DMS79 treated with DMSO at 0.1 percent for 48 hours (cell line): ENCODE data around the gene LRG1.
"Not testable (repeated sequence)": the region's sequence is repeated elsewhere in the genome, so short reads cannot be mapped to it uniquely, and the experiment has no call there.

ENCODE experiments used
- DNase-seq: peaks from one replicate; lab custom pipeline; 2025; lab: John Stamatoyannopoulos, UW

The LRG1 gene

DNA sequence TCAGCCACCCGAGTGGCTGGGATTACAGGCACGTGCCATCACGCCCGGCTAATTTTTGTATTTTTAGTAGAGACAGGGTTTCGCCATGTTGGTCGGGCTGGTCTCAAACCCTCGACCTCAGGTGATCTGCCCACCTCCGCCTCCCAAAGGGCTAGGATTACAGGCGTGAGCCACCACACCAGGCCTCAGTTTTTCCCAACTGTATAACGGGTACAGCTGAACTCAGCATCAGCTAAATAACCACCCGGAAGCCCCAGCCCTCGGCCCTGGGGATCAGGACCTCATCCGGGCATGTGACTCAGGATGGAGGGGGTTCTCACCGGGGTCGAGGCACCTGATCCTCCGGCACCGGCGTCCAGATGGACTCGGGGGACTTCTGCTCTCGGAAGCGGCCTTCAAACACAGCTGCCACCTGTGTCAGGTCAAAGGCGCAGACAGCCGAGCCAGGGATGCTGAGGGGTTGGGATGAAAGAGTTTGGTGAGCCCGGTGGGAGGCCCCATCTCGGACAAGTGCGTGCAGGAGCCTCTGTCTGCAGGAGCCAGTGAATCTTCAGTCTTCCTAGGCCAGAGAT is 10.7 kb upstream of the LRG1 start:
- DNase-seq = no peak

DNA sequence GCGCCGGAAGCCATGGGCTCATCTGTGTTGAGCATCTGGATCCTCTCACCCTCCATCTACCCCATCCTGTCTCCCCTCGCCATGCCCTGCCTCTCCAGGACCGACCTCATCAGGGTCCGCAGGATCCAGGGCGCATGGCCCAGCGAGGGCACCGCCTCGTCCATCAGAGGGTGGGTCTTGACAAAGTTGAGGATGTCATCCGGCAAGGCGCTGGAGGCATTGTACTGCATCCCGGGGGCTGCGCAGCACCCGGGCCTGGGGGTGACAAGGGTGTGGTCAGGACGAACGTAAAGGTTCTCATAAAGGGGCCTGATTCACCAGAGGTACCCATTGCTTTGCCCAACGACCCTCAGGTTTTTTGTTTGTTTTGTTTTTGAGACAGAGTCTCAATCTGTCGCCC is 10.2 kb upstream of the LRG1 start:
- no peak for DNase-seq

DNA sequence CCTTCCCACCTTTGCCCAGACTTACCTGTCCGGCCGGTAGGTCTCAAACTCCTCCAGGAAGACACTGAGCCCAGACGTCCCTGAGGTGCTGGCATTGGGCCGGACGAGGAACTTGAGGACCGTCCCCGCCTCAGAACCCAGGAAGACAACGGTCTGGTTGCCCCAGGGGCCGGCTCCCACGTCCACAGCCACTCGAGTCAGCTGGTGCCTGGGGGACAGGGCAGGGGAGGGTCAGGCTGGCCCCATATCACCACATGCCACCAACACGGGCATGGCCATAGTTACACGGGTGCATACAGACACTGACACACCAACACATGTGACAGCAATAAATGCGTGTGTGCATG is 8.4 kb upstream of the LRG1 start:
- DNase-seq = no peak

DNA sequence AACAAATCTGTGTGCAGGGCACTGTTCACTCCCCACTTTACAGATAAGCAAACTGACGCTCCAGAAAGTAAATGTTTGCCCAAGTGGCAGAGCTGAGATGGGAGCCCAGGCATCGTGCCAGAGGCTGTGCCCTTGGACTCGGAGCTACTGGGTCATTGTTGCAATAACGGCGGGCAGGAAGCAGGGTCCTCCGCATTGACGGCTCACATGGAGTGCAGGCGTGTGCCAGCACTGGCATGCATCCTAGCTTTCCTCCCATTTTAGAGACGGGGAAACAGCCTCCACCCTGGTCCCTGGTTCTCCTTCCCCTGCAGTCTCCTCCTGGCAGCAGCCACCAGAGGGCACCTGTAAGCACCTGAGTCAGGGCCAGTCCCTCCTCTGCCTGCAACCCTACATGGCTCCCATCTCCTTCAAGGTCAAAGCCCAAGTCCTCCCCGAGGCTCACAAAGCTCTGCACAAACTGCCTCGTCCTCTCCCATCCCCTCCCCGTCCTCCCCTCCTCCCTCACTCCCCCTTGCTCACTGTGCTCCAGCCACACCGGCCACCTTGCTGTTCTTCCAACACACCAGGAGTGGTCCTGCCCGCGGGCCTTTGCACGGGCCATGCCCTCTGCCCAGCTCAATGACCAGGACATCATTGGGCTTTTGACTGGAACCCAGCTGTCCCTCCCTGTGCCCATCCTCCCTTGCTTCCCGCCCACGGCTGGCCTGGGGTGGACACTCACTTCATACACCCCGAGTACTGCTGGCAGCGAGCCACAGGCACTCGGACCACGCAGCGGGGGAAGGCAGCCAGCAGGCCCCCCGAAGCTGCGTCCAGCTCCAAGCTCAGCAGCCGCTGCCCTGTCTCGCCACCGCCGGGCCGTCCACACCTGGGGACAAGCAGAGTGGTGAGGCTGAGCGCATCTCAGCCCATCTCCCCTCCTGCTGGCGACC is 7.7 kb upstream of the LRG1 start:
- no peak for DNase-seq

DNA sequence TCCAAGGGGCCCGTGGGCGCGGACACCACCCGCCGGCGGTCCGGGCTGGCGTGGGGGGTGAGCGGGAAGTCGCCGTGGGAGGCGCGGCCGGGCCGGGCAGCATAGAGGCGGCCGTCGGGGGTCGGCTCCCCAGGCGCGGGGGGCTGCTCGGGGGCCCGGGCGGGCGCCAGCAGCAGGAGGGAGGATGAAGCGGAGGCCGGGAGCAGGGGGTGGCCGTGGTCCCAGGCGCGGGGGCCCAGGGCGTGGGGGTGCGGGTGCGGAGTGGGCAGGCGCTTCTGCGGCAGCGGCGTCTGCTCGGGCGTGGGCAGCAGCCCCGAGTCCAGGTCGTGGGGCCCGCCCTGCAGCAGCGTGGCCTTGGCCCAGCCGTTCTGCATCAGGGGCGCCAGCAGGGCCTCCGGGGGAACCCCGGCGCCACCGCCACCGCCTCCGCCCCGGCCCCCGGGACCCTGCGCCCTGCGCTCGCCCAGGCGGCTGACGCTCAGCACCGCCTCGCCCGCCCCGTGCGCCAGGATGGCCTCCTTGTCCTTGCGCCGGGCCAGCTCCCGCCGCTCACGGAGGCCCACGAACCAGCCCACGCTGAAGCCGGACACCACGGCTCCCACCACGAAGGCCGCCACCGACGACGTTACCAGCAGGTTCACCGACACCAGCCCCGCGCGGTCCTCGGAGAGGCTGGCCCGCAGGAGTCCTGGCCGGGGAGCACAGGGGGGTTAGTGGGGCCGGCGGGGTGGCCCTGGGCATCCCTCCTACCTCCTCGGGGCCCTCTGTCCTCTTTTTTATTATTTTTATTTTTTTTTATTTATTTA is 4.2 kb upstream of the LRG1 start:
- no peak for DNase-seq

DNA sequence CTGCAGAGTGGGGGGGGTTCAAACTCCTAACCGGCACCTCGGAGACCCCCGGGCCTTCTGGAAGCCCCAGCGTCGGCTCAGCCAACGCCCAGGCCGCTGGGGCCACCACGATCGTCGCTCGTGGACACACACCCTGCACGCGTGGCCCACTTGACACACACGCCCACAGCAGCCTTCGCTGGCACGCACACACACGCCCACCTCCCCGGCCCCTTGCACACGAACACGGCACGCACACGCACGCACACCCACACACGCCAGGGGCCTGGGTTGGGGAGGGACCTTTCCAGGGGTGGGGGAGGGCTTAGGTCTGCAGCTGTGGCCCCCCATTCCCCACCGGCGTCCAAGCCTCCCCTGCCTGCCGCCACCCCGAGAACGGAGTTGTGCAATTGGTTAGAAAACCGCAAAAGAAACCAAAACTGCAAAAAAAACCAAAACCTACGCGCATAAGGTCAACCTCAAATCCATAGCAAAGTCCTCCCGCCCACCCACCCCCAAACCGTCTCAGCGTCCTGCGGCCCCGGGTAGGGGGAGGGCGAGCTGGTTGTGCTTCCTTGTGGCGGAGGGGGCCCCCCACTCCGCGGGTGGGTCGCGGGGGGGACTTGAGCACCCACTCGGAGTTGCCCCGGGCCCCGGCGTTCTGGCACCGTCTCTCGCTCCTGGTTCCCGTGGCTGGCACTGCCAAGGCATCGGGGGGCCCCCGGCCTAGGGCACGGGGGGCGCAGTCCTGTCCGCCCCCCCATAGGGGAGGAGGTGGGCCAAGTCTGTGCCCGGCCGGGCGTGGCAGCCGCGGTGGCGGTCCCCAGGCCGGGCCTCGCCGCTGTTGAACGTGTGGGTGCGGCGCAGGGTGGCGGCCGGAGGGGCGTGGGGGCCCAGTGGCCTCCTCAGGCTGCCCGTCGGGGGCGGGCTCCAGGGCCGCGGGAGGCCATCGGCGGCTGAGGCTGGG is 3.3 kb upstream of the LRG1 start:
- no peak for DNase-seq

DNA sequence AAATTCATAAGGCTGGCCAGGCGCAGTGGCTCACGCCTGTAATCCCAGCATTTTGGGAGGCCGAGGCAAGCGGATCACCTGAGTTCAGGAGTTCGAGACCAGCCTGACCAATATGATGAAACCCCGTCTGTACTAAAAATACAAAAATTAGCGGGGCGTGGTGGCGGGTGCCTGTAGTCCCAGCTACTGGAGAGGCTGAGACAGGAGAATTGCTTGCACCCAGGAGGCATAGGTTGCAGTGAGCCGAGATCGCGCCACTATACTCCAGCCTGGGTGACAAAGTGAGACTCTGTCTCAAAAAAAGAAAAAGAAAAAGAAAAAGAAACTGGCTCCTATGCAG is 1.9 kb upstream of the LRG1 start:
- not testable (repeated sequence) for DNase-seq

DNA sequence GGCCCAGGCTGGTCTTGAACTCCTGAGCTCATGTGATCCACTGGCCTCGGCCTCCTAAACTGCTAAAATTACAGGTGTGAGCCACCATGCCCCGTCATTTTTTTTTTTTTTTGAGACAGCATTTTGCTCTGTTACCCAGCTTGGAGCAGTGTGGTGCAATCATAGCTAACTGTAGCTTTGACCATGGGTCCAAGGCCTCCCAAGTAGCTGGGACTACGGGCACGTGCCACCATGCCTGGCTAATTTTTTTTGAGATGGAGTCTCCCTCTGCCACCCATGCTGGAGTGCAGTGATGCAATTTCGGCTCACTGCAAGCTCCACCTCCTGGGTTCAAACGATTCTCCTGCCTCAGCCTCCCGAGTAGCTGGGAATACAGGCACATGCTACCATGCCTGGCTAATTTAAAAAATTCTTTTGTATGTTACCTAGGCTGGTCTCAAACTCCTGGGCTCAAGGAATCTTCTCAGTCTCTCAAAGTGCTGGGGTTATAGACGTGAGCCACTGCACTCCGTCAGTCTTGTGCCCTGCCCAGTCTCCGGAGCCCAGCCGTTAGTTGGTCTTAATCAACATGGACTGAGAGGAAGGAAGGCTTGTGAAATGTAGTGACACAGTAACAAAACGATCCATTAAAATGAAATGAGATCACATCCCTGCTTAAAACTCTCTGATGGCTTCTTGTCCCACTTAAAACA is 1.4 kb upstream of the LRG1 start:
- no peak for DNase-seq

- DNase-seq = no peak
Observed at GRCh38 chr19:4539169-4539692, 605 bp downstream of the LRG1 start.

DNA sequence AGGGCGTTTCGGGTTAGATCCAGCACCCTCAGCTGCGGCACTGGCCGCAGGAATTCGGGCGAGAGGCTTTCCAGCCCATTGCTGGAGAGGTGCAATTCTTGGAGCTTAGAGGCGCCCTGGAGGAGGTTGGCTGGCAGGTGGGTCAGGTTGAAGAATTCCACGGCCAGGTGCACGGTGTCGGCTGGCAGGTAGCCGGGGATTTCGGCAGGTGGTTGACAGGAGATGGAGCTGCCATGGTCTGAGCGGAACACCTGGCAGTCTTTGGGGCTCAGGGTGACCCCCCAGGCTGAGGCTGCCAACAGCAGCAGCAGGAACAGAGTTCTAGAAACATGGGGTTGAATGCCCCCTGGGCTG is 1.3 kb downstream of the LRG1 start:
- DNase-seq = peak; percentile 84

DNA sequence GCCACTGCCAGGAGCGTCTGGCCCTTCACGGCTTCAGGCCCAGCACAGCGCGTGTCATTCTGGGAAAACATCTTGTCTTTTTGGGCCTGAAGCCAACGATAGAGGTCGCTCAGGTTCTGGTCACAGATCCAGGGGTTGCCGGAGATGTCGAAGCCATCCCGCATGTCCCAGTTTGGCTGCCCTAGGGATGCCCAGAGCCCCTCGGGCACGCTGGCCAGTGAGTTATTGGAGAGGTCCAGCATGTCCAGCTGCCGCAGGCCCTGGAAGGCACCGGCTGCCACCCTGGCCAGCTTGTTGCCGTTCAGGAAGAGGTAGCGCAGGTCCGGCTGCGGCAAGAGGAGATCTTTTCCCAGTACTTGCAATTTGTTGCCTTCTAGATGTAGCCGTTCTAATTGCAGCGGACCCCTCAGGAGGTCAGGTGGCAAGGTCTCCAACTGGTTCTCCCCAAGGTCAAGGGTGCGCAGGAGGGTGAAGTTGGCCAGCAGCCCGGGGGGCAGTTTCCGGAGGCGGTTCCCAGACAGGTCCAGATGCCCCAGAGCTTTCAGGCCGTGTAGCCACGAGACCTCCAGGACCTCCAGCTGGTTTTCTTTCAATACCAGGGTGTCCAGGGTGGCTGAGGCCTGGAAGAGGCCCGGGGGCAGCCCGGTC is 1.8 kb downstream of the LRG1 start:
- DNase-seq = peak; percentile 57

DNA sequence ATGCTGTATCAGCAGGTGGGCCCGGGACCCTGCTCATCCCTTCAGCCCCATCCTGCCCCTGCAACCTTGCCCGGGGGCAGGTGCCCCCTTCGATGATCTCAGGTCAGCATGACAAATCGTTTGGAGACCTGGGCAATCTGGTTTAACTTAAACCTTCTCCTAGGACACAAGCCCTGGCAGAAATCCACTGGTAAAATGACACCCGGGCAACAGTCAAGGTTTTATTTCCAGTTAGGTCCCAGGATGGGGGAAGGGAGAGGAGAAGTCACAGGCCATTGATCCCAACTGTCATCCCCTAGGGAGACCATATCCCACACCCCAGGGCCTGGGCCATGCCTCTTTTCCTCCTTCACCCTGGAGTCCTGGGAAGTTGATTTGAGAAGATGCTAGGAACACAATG is 3.0 kb downstream of the LRG1 start:
- DNase-seq = peak; percentile 12

GRCh38 chr19:4534836-4535658 is 4.8 kb downstream of the LRG1 start, which contains the start of gene PLIN5:
Gene PLIN5, minus strand, starts transcription at chr19:4535224. Its CDS starts 1,150 bp downstream, at chr19:4534074.
- peak; percentile 87 for DNase-seq

DNA sequence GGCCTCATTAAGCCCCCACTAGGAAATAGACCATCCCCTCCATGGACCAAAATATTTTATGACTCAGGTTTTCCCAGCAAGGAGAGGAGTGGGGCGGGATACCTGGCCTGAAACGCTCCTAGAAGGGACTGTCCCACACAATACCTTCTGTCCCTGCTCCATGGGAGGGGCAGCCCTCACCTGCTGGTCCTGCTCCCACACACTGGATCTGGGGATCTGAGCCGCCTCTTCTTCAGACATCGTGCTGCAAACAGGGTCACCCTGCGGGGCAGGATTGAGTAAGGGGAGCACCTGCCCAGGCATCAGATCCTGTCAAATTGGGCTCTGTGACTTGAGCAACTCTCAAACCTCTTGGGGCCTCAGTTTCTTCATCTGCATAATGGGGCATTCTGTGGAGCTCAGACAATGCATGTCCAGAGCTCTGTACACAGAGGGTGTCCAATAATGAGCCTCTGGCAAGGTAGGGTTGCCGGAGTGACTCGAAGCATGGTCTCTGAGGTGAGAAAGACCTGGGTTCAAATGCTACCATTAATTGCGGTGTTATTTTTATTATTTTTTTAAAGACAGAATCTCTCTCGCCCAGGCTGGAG is 5.9 kb downstream of the LRG1 start:
- no peak for DNase-seq

- no peak for DNase-seq
Observed at GRCh38 chr19:4533334-4533733, 6.5 kb downstream of the LRG1 start.

GRCh38 chr19:4531562-4532165 is 8.2 kb downstream of the LRG1 start:
- DNase-seq = peak; percentile 6

- no peak for DNase-seq
Observed at GRCh38 chr19:4529924-4530522, 9.8 kb downstream of the LRG1 start.

DNA sequence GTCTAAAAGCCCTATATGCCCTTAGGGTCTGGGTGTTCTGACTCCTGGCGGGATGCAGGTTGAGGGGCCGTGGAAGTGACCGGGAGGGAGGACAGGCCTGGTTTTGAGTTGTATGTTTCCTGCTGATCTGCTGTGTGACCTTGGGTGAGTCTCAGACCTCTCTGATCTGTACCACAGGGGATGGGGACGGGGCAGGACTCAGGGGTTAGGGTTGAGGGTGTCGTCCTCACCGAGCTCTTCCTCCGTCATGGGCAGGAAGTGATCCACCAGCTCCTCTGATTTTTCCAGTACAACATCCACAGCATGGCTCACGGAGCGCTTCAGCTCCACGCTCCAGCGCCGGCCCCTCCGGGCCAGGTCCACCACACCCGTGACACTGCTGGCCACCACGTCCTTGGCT is 11.0 kb downstream of the LRG1 start:
- DNase-seq = no peak
